NB4 (cell line): ENCODE results near the gene SUMF1.

ENCODE experiments used
- POLR2A ChIP-seq: IDR thresholded peaks from 2 replicates; pipeline ENCODE4 v1.6.1; 2011; ENCODE audit warnings: mild to moderate bottlenecking; ENCODE audit not compliant: insufficient read length; ENCODE audit errors: extremely low read depth
- TF ChIP-seq, protein P1 (sequence below): IDR thresholded peaks from one replicate; pipeline ENCODE4 v1.5.1; 2012; ENCODE audit warnings: low read depth, low read length
- TF ChIP-seq, protein P2 (sequence below): IDR thresholded peaks from 2 replicates; pipeline ENCODE4 v1.6.1; 2011; ENCODE audit warnings: low read depth, low read length

DNA sequence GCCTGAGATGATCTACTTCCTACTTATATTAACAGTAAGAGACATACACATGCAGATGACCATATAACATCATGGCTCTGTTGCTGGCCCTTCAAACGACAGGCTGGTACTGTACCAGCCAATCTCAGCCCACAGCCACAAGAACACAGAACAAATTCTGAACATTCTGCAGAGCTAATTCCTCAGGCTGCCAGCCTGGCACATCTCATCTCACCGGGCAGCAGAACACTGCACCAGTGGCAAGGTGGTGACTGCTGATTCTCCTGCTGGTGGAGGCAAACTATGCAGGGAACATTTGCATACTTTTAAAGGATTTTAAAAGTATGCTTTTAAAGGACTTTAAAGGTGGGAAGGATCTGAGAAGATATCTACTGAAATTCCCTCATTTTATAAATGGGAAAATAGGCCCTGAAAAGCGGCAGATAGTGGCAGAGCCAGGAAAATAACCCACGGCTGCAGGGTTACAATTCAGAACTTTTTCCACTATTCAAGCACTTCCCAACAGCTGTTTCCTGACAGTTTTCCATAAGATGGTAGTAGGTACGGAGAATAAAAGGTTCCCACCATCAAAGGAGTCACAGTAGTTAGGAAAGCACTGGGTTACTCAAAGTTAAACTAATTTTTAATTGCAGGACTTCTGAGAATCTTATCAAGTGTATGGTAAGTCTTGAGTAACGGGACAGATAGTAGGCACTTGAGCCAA lies 37.3 kb downstream of the SUMF1 start:
- TF ChIP-seq, protein P1, sequence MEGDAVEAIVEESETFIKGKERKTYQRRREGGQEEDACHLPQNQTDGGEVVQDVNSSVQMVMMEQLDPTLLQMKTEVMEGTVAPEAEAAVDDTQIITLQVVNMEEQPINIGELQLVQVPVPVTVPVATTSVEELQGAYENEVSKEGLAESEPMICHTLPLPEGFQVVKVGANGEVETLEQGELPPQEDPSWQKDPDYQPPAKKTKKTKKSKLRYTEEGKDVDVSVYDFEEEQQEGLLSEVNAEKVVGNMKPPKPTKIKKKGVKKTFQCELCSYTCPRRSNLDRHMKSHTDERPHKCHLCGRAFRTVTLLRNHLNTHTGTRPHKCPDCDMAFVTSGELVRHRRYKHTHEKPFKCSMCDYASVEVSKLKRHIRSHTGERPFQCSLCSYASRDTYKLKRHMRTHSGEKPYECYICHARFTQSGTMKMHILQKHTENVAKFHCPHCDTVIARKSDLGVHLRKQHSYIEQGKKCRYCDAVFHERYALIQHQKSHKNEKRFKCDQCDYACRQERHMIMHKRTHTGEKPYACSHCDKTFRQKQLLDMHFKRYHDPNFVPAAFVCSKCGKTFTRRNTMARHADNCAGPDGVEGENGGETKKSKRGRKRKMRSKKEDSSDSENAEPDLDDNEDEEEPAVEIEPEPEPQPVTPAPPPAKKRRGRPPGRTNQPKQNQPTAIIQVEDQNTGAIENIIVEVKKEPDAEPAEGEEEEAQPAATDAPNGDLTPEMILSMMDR: no peak
- TF ChIP-seq, protein P2, sequence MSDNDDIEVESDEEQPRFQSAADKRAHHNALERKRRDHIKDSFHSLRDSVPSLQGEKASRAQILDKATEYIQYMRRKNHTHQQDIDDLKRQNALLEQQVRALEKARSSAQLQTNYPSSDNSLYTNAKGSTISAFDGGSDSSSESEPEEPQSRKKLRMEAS: no peak
- TF ChIP-seq POLR2A: no peak
